ENCODE data around the gene LYZL1. TPM values are rescaled to one million over a fixed set of nuclear protein-coding genes. Genes with fewer than 3 reads are reported as not detected.
A peak's percentile ranks its signal among the peaks of the same experiment; 100 is the strongest.

LYZL1 gene
- total and polyA plus RNA-seq, 2 of the 8 experiments (the other 6 are each of a cell fraction or from before 2014, with no cell fraction given): not detected

DNA sequence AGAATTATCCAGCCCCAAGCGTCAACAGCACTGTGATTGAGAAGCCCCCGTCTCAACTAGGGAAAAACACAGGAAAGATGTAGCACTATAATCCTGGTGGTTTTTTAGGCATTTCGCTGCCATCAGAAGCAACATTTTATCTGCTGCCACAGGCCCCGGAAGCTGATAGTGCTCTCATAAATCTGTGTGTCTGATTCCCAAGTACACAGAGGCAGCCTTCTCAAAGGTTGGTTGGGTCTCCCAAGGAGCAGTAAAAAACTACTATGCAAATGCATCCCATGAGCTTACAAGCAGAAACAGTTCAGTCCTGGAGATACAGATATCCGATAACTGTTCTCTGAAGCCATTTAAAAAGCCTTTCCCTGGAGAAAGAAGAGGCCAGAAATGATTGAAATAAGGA lies 45.8 kb upstream of the LYZL1 start:
- Histone ChIP-seq H2BK15ac (ENCODE audit: low read length) (no peak overlapping the region), H3K14ac (ENCODE audit: insufficient read length) (no peak overlapping the region), H3K23ac (ENCODE audit: insufficient read length) (no peak overlapping the region), H3K4me3 (ENCODE audit: extremely low read depth in 1 of 4, insufficient read depth in 2 of 4, low read depth in 3 of 4, low read length in 4 of 4) (no peak overlapping the region), H3K79me1 (ENCODE audit: low read depth, low read length) (no peaks in the 10 kb centered on the region), H4K5ac (ENCODE audit: insufficient read length, low read depth, low read length) (no peak overlapping the region), H2BK12ac (ENCODE audit: low read depth, low read length) (no peak overlapping the region), H3K27me3 (replicated peaks in 1 of 4; ENCODE audit: control insufficient read depth in 3 of 4, extremely low read depth in 1 of 4, insufficient read depth in 3 of 4, low read length in 3 of 4) (no peaks in the 10 kb centered on the region), H4K8ac (ENCODE audit: extremely low read depth, insufficient read depth, low read length) (no peak overlapping the region), H2BK5ac (ENCODE audit: low read depth, low read length) (no peak overlapping the region), H2BK20ac (ENCODE audit: low read length) (no peak overlapping the region), H3K4ac (replicated peaks; ENCODE audit: insufficient read length, low read depth, low read length) (no peak overlapping the region), H3K9me3 (ENCODE audit: insufficient read depth in 2 of 2, low read depth in 1 of 2, low read length in 1 of 2) (no peaks in the 10 kb centered on the region), H3K27ac (ENCODE audit: low read depth, low read length) (no peak overlapping the region), H3K9ac (replicated peaks in 1 of 4; ENCODE audit: extremely low read depth in 1 of 4, low read depth in 3 of 4, low read length in 3 of 4) (no peak overlapping the region), H3K56ac (replicated peaks; ENCODE audit: insufficient read length, low read depth, low read length) (no peak overlapping the region), H3K79me2 (ENCODE audit: control insufficient read depth in 1 of 2, insufficient read depth in 2 of 2, low read length in 2 of 2) (no peaks in the 10 kb centered on the region), H4K91ac (replicated peaks; ENCODE audit: insufficient read length, low read length) (no peak overlapping the region), H3K4me1 (replicated peaks in 1 of 4; ENCODE audit: control insufficient read depth in 3 of 4, insufficient read depth in 4 of 4, low read length in 3 of 4) (no peaks in the 10 kb centered on the region), H2BK120ac (replicated peaks; ENCODE audit: low read depth, low read length) (no peak overlapping the region), H4K20me1 (replicated peaks in 1 of 2; ENCODE audit: control insufficient read depth in 1 of 2, insufficient read depth in 2 of 2, low read length in 2 of 2) (no peaks in the 10 kb centered on the region), H3K36me3 (ENCODE audit: control insufficient read depth in 2 of 4, insufficient read depth in 4 of 4, low read length in 3 of 4) (no peaks in the 10 kb centered on the region), H2AFZ (ENCODE audit: low read length) (0 out of 2 replicates have a peak overlapping the region, but pooled peaks have one; percentile 12), H3K23me2 (ENCODE audit: low read depth, low read length) (no peaks in the 10 kb centered on the region), H3K18ac (ENCODE audit: extremely low read depth, low read length) (no peak overlapping the region), H3K4me2 (ENCODE audit: insufficient read depth in 1 of 2, low read depth in 2 of 2, low read length in 2 of 2) (no peak overlapping the region), H2AK5ac (ENCODE audit: low read depth, low read length) (no peak overlapping the region)
- TF ChIP-seq ZNF274 (IDR thresholded peaks at IDR 0.05; ENCODE audit: borderline replicate concordance, extremely low read depth, low read length) (no peak), MAX (IDR thresholded peaks at IDR 0.05) (no peak), KDM1A (IDR thresholded peaks at IDR 0.05; ENCODE audit: borderline replicate concordance, low read length) (no peak), SP2 (IDR thresholded peaks at IDR 0.05; ENCODE audit: low read length) (no peak), GTF2F1 (IDR thresholded peaks at IDR 0.05; ENCODE audit: borderline replicate concordance, low read depth, low read length) (no peak), RFX5 (IDR thresholded peaks at IDR 0.05; ENCODE audit: borderline replicate concordance, low read depth, low read length) (no peak), CEBPB (IDR thresholded peaks at IDR 0.05; ENCODE audit: low read depth, low read length) (no peak), TAF7 (optimal IDR thresholded peaks at IDR 0.05; ENCODE audit: borderline replicate concordance, low read depth, low read length) (no peak)
- whole genome bisulfite sequencing, 2 experiments (ENCODE audit: extremely low coverage in 1 of 2, insufficient coverage in 1 of 2, insufficient read length in 1 of 2, insufficient replicate concordance in 2 of 2, low coverage in 1 of 2, low lambda C conversion rate in 2 of 2, missing lambda C conversion rate in 1 of 2): 63% methylated on average over 5 of the region's 5 CpGs; no CpG with 5 or more reads in 1 of the 2 experiments
- CTCF ChIA-PET (ENCODE audit: partially characterized antibody): interaction anchor here (0.8 to 7.3 kb wide), 23 partner anchors 8 to 320 kb away, joined by 3 to 94 read pairs (median 3); no protein-coding TSS in a partner anchor
- DNase-seq (ENCODE audit: low read depth in 1 of 2, low spot score in 2 of 2) (no peak), FAIRE-seq (no peak)
- POLR2A ChIA-PET (ENCODE audit: partially characterized antibody): interaction anchor here (0.7 kb wide), 1 partner anchor 118 kb away, joined by 3 read pairs; no protein-coding TSS in a partner anchor

Measured in H1 (cell line).